Adrenal gland (tissue), 19 donors: ENCODE measurements around the gene TWNK. TPM values are rescaled to one million over a fixed set of nuclear protein-coding genes. Genes with fewer than 3 reads are reported as not detected.
A peak's percentile ranks its signal among the peaks of the same experiment; 100 is the strongest.

ENCODE experiments used
- DNase-seq, 7 donors: peaks; one replicate each; pipeline ENCODE4 v3.0.0-alpha.2; 2019 to 2020
- H3K27ac ChIP-seq, 5 donors: fragments of 200-600 bp; sonication (generic) in 4 of 5; 1 replicate in 3 of 5; 2 replicates in 2 of 5; pipeline versions ENCODE4 v1.5.1 to v1.8.0; 2016 to 2020; ENCODE audit warnings: mild to moderate bottlenecking in 1 of 5
- H3K27me3 ChIP-seq: fragments of 200-600 bp; 2 replicates; pipeline ENCODE4 v1.8.0; 2021
- H3K36me3 ChIP-seq, 2 donors: fragments of 200-600 bp; replicated peaks in 1 of 2; 1 replicate in 1 of 2; 2 replicates in 1 of 2; pipeline versions ENCODE4 v1.5.1 to v1.8.0; 2018 to 2022
- H3K4me1 ChIP-seq, 2 donors: fragments of 200-600 bp; replicated peaks in 1 of 2; 1 replicate in 1 of 2; 2 replicates in 1 of 2; pipeline versions ENCODE4 v1.5.1 to v1.8.0; 2018 to 2021
- H3K4me3 ChIP-seq, 4 donors: fragments of 200-600 bp; sonication (generic) in 3 of 4; one replicate each; pipeline ENCODE4 v1.5.1; 2016 to 2018
- H3K9me3 ChIP-seq, 3 donors: fragments of 200-600 bp; sonication (generic) in 1 of 3; replicated peaks in 1 of 3; 1 replicate in 2 of 3; 2 replicates in 1 of 3; pipeline versions ENCODE4 v1.5.1 to v1.8.0; 2016 to 2021
- CTCF ChIP-seq, 6 experiments: fragments of 450-650 bp in 4 of 6; fragments of 200-600 bp in 2 of 6; sonication (generic) in 1 of 6; IDR thresholded peaks; 1 replicate in 5 of 6; 2 replicates in 1 of 6; pipeline versions ENCODE4 v1.5.1 to v1.8.0; 2016 to 2021; ENCODE audit warnings: antibody characterized with exemption in 6 of 6, mild to moderate bottlenecking in 2 of 6, moderate library complexity in 1 of 6
- POLR2A ChIP-seq, 2 donors: fragments of 450-650 bp; IDR thresholded peaks; one replicate each; pipeline ENCODE4 v1.6.1; 2017; ENCODE audit warnings: antibody characterized with exemption in 2 of 2, mild to moderate bottlenecking in 2 of 2, moderate library complexity in 1 of 2
- WGBS, 4 donors: extraction: QIAGEN DNeasy Blood & Tissue Kit in 2 of 4; methylation state at CpG; one replicate each; pipeline versions ENCODE4 v1.1.5 to v1.1.7; 2013 to 2017; 5-methylcytosine and 5-hydroxymethylcytosine counted together
- intact Hi-C, 2 donors: fragments of 100-400 bp; cut with DNase I; formaldehyde crosslinking; loops; one replicate each; pipeline versions ENCODE4 v1.14.1 to v1.15.0; 2022 to 2023
- long read RNA-seq, 10 donors: library from polyadenylated mRNA in 3 of 10; unstranded in 2 of 10; stranded (forward) in 1 of 10; transcript quantifications; one replicate each; pipeline ENCODE4 v2.0.0 and lab custom pipeline, GENCODE V29; 2021 to 2026
- polyA plus RNA-seq, 3 donors: library from polyadenylated mRNA; stranded (reverse); fragments of 200-250 nt in 2 of 3; fragments of 350-450 nt in 1 of 3; fragmentation: Illumina TruSeq in 1 of 3; extraction: RNeasy Lipid Tissue Mini Kit (QIAGEN cat#74804) in 1 of 3; gene quantifications; one replicate each; pipeline ENCODE4 v1.2.3, GENCODE V29; 2013 to 2014
- total RNA-seq, 9 donors: library from RNA; depleted of rRNA in 4 of 9; stranded (reverse); fragments of >200 nt in 4 of 9; fragments of 120-200 nt in 1 of 9; fragmentation: NEBNext Ultra II Directional in 1 of 9; extraction: Animal tissue kit (Norgen Biotek cat#: 25700) in 1 of 9; gene quantifications; one replicate each; pipeline versions ENCODE4 v1.1.0 to v1.2.4, GENCODE V29; 2013 to 2023
- donor health status: healthy with polysubstance abuse.
- donor health status: Bipolar disorder and iron deficiency.
- donor health status: DM: yes; HTN: yes; CAD: no.
- donor health status: DM: no; HTN: no; CAD: no.
- donor health status: DM: no; HTN: no; CAD: no.
- donor health status: DM: yes; HTN: yes; CAD: no.

TWNK gene
- 10 to 100 TPM in 4 of 9 donors, 1 to 10 TPM in 5; 5.3 to 14.2 (median 9.4) TPM for total RNA-seq
- polyA plus RNA-seq = 10 to 100 TPM in 1 of 3 donors, 1 to 10 TPM in 2; 7.6 to 21.8 (median 9.0) TPM
- long read RNA-seq, donor 1, partial matches to known transcripts = 0 of 2 reads
- long read RNA-seq, donor 1, other reads (novel, unspliced or antisense) = 0 of 2 reads
- long read RNA-seq, donor 2, partial matches to known transcripts = 0 of 4 reads
- long read RNA-seq, donor 2, other reads (novel, unspliced or antisense) = 0 of 4 reads
- long read RNA-seq, donor 3, partial matches to known transcripts = 0 of 1 reads
- long read RNA-seq, donor 3, other reads (novel, unspliced or antisense) = 0 of 1 reads
- long read RNA-seq, donor 4 = 0 reads
- long read RNA-seq, donor 5, transcript TWNK-201 (5 exons, 3,621 nt) = major isoform, 13 of 19 reads
- long read RNA-seq, donor 5, partial matches to known transcripts = 1 of 19 reads
- long read RNA-seq, donor 5, other reads (novel, unspliced or antisense) = 4 of 19 reads
- long read RNA-seq, donor 6 = 0 reads
- long read RNA-seq, donor 7, partial matches to known transcripts = 0 of 1 reads
- long read RNA-seq, donor 7, other reads (novel, unspliced or antisense) = 0 of 1 reads
- long read RNA-seq, donor 8, partial matches to known transcripts = 10 of 15 reads
- long read RNA-seq, donor 8, other reads (novel, unspliced or antisense) = 0 of 15 reads
- long read RNA-seq, donor 9, partial matches to known transcripts = 0 of 1 reads
- long read RNA-seq, donor 9, other reads (novel, unspliced or antisense) = 0 of 1 reads
- long read RNA-seq, donor 10, partial matches to known transcripts = 0 of 2 reads
- long read RNA-seq, donor 10, other reads (novel, unspliced or antisense) = 0 of 2 reads

GRCh38 chr10:100986952-100987684, at the start of gene TWNK, which contains the start of gene MRPL43:
Gene TWNK (plus strand): TSS chr10:100987543. CDS start chr10:100988211, 668 bp downstream.
Gene MRPL43 (minus strand): TSS chr10:100987497. CDS start chr10:100987443, 54 bp downstream.
- intact Hi-C loops = no loop called here
- DNase-seq = peak; percentile 81 to 91 (median 87)
- peaks cover 0 to 36% of the 10 kb centered on the region in 2 donors for H3K36me3 ChIP-seq
- peak within 1 kb of the TSS; percentile 10 to 75 (median 61) for H3K4me3 ChIP-seq
- WGBS, 4 donors = 0 to 1% (median 1%) methylated on average over 30 to 75 of the region's 75 CpGs
- peak within 1 kb of the TSS in 2 of 5 donors; percentile 77 to 83 for H3K27ac ChIP-seq
- no peak for TF ChIP-seq CTCF (IDR thresholded peaks at IDR 0.05)
- peak; percentile 9 to 52 for TF ChIP-seq POLR2A (IDR thresholded peaks at IDR 0.05)
- H3K9me3 ChIP-seq = no peaks in the 10 kb centered on the region
- H3K27me3 ChIP-seq = no peaks in the 10 kb centered on the region
- H3K4me1 ChIP-seq = peaks cover 16 to 30% of the 10 kb centered on the region in 2 donors

GRCh38 chr10:100939763-100940344, 47.5 kb upstream of the TWNK start:
- Histone ChIP-seq H3K4me1 (no peaks in the 10 kb centered on the region), H3K4me3 (no peak overlapping the region), H3K27ac (no peak overlapping the region), H3K27me3 (no peaks in the 10 kb centered on the region), H3K36me3 (peaks cover 0 to 96% of the 10 kb centered on the region in 2 donors), H3K9me3 (no peaks in the 10 kb centered on the region)
- DNase-seq = no peak
- TF ChIP-seq CTCF (IDR thresholded peaks at IDR 0.05) = no peak
- no peak for TF ChIP-seq POLR2A (IDR thresholded peaks at IDR 0.05)
- intact Hi-C loops = loop anchor here in 1 of 2 donors (10.0 kb wide), 2 partner anchors 855 to 875 kb away; partner anchors contain the start of gene OGA

GRCh38 chr10:100942229-100942628, 45.1 kb upstream of the TWNK start:
- 95 to 97% (median 96%) methylated on average over 3 of the region's 3 CpGs for WGBS, 4 donors
- H3K4me1 ChIP-seq = peaks cover 0 to 4% of the 10 kb centered on the region in 2 donors
- no peaks in the 10 kb centered on the region for H3K27me3 ChIP-seq
- no peak overlapping the region for H3K4me3 ChIP-seq
- no peak for DNase-seq
- TF ChIP-seq POLR2A (IDR thresholded peaks at IDR 0.05) (no peak), CTCF (IDR thresholded peaks at IDR 0.05) (no peak)
- peaks cover 0 to 97% of the 10 kb centered on the region in 2 donors for H3K36me3 ChIP-seq
- H3K9me3 ChIP-seq = no peaks in the 10 kb centered on the region
- H3K27ac ChIP-seq = no peak overlapping the region
- intact Hi-C loops = loop anchor here in 1 of 2 donors (10.0 kb wide), 1 partner anchor 853 kb away; no protein-coding TSS in a partner anchor
